H4 (cell line): ENCODE results near the gene NIPA2. TPM values are rescaled to one million over a fixed set of nuclear protein-coding genes. Genes with fewer than 3 reads are reported as not detected.

Experiments
- DNase-seq: peaks from one replicate; pipeline ENCODE4 v3.0.0-alpha.2; 2015; ENCODE audit warnings: low spot score
- total RNA-seq: library from RNA; depleted of rRNA; stranded (reverse); fragments of >200 nt; shearing (Covaris generic); gene quantifications from 2 replicates; pipeline ENCODE4 v1.2.3, GENCODE V29; 2014

Gene NIPA2
- total RNA-seq, 1 experiment from 2014 or later: 125 TPM

DNA sequence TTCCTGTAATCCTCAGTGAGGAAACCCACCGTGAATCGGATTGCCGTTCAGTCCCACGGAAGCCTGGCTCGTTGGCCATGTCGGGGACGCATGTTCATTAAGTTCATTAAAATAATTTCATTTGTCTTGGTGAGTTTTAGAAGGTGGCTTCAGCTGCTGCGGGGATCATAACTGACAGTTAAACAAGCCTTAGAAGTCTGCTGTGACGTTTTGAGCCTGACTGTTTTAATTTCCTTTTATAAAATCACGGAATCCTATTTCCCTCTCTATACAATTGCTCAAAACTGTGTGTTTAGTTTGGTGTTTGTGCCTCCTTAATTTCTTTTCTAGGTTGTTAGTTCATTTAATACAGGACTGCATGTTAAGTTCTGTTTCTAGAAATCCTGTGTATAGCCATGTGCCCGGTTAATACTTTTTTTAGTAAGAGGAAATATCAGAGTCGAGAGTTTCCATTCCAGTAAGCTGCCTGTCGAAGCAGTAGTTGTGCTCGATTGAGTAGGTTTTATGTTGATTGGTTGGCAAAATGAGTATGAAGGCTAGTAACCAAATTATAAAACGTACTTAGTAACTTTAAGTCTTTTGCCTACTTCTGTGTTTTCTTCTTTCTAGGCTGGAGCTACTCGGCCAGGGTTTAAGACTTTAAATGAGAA is 705 bp downstream of the NIPA2 start:
- no peak for DNase-seq

GRCh38 chr15:22844421-22845288 is 6.2 kb downstream of the NIPA2 start:
- DNase-seq: no peak

GRCh38 chr15:22845289-22845900 is 6.9 kb downstream of the NIPA2 start:
- no peak for DNase-seq

GRCh38 chr15:22846073-22846472 is 7.6 kb downstream of the NIPA2 start:
- DNase-seq: no peak

GRCh38 chr15:22850055-22850454 is 11.6 kb downstream of the NIPA2 start:
- DNase-seq: no peak

GRCh38 chr15:22851513-22851912 is 13.0 kb downstream of the NIPA2 start:
- DNase-seq: no peak

- DNase-seq: no peak
These were observed 17.3 kb downstream of the NIPA2 start for GRCh38 chr15:22855791-22856190.

DNA sequence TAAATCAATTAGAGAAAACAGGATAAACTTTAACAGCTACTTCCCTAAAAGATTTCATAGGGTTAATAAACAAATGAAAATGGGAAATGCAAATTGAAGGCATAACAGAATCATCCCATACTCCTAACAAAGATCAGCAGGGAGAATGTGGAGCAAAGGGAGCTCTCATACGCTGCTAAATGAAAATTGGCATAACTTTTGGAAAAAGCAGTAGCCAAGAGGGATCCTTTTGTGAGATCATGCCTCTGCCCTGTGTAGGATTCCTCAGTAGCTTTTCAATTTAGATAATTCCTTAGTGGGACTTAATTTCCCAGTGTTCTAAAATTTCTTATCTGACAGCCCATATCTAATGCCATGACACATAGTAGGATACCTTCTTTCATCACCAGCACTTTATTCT is 18.2 kb downstream of the NIPA2 start:
- DNase-seq: no peak

DNA sequence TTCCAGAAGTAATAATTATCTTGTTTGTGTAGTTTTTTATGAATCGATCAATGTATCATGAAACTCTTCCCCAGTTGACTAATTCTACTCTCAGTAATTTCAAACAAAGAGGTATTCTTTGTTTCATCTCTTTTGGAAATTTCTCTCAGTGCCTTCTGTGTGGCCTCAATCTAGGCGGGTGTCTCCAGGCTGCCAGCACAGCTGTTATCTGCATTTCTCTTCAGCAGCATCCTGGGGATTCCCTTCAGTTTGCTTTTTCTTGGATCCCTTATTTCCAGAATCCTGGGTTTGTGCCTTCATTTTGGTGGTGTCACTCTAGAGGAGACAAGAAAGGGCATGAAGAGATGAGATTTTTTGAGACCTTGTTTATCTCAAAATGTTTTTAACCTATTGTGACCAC is 22.7 kb downstream of the NIPA2 start:
- no peak for DNase-seq

GRCh38 chr15:22863356-22863755 is 24.9 kb downstream of the NIPA2 start:
- no peak for DNase-seq

GRCh38 chr15:22866079-22866478 is 27.6 kb downstream of the NIPA2 start:
- DNase-seq: peak; percentile 72

GRCh38 chr15:22867886-22868285 is 29.4 kb downstream of the NIPA2 start:
- DNase-seq: no peak

DNA sequence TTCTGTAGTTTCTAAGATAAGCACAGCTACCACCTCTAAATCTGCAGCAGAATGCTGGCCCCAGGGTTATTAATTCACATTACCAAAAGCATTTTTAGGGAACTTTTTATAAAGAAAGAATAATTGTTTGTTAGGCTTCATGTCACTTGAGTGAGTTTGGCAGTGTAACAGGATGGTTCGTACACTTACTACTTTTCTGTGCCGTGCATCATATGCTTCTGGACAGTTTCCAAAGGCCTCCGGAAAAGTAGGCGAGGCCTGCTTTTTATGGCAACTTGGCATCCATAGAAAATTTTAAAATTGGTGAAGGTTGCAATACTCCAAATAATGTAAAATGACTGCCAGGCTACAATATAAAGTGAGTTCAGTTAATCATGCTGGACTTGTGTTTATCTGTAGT is 30.0 kb downstream of the NIPA2 start:
- no peak for DNase-seq

DNA sequence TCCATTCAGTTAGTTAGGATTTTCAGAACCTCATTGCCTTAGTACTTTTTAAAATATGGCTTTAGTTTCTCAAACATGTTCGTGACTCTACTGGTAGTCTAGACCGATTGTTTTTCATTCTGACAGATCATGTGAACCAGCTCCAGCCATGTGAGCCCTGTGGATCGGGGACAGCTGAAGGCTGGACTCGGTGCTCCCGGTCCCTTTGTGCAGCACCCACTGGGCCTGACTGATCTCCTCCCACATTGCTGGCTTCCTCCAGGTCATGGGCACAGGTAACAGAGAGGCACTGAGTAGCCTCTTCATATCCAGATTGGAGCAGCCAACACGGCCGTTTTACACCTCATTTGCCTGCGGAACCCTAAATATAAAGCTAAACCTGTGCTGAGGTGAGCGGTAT is 30.5 kb downstream of the NIPA2 start:
- DNase-seq: no peak

- DNase-seq: no peak
These were observed 31.4 kb downstream of the NIPA2 start for GRCh38 chr15:22869856-22870255.

- DNase-seq: no peak
These were observed 32.4 kb downstream of the NIPA2 start for GRCh38 chr15:22870865-22871264.

DNA sequence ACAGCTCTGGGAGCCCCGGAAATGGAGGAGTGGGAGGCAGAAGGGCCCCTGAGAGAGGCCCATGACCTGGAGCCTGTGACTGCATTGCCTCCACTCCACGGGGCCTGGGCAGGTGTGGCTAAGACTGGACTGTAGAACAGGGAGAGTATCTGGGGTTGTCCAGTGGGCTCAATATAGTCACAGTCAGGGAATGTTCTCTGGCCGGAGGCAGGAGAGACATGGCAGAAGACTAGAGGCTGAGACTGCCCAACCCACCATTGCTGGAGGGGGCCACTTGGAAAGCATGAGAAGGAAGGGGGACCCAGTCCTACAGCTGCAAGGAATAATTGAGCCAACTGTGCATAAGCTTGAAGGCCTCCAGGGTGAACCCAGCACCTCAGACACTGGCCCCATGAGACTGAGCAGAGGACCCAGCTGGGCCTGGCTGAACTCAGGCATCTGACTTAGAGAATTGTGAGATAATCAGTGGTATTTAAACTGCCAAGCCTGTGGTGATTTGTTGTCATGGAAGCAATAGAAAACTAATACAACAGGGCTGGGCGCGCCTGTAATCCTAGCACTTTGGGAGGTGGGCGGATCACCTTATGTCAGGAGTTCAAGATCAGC is 33.1 kb downstream of the NIPA2 start:
- no peak for DNase-seq

DNA sequence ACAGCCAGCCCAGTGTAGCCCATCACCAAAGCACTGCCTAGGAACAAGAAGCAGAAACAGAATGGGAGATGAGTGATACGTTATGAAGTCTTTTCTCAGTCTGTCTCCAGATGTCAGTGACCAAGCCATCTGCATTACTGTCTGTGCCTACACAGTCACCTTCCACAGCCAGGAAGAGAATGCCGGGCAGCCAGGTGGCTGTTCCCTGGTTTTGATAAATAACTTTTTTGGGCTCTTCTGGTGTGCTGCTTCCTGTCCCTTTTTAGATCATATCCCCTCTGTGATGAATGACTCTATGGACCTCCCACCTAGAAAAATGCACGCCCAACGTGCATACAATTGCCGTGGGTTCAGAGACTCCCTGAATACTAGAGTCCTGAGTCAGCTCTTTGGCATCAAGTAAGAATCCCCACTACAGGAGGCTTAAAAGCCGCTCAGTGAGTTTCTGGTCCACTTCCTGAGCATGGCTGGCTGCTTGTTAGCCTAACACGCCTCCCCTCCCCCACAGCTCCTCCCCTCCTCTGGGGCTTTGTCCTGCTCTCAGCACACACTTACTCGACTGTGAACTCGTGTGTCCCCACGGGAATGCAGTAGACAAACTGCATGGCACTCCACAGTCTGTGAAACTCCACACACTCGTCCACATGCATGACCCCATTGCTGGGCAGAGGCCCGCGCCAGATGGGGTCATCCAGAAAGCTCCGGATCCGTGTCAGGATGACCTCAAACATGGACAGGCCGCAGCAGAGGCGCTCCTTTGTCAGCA is 34.7 kb downstream of the NIPA2 start:
- no peak for DNase-seq

GRCh38 chr15:22873841-22874240 is 35.4 kb downstream of the NIPA2 start:
- no peak for DNase-seq

DNA sequence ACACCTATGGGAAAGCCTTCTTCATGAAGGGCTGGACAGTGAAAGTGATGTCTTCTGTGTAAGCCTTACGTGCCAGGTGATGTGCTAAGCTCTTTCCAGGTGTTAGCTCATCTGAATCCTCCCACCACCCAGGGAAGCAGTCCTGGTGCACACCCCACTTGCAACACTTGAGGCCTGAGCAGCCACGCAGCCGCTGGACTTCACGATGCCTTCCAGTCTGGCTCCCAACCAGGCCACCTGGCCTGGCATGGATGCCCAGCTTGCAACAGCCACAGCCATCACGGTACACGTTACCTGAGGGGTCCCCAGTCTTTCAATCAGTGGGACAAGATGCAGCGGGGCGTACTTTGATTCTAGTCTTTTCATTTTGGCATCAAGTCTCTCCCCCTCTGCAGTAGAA is 35.8 kb downstream of the NIPA2 start:
- no peak for DNase-seq

DNA sequence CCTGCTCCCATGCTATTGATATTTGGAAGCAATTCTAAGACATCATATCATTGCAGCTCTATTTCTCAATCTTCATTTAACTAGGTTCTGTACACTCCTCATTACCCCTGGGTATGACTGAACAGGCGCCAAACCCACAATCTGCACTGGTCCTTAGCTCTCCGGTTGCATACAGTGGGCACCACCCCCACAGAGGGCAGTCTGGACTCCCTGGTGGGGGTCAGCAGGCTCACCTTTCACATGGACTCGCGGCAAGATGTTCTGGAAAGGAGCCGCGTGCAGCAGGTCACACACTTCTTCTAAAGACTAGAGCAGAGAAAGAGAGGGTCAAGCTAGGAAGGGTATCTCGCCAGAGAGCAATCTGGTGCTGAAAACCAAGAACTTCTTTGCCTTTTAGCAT is 36.5 kb downstream of the NIPA2 start:
- no peak for DNase-seq

- no peak for DNase-seq
These were observed 38.7 kb downstream of the NIPA2 start for GRCh38 chr15:22877117-22877516.
